NCI-H345 treated with DMSO at 0.1 percent for 48 hours (cell line): ENCODE data around the gene PHC2.

ENCODE experiments used
- DNase-seq: peaks from one replicate; lab custom pipeline; 2025; ENCODE audit not compliant: unreplicated experiment; lab: John Stamatoyannopoulos, UW

The PHC2 gene

DNA sequence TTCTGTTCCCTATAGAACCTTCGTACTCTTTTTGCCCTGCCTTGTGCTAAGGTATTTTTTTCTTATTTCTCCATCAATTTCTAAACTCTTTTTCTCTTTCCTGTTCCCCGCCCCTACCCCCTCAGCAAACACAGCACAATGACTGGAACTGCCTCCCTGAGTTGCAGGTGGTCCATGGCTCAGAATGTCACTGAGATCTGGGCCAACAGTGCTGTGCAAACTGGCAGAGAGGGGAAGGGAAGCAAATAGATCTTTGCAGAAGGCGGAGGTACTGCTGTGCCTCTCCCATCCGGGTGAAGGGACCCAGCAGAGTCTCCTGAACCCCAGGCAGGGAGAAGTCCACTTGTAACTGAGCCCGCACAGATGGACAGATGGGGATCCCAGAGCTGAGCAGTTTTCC, 77.4 kb downstream of the PHC2 start:
- no peak for DNase-seq

DNA sequence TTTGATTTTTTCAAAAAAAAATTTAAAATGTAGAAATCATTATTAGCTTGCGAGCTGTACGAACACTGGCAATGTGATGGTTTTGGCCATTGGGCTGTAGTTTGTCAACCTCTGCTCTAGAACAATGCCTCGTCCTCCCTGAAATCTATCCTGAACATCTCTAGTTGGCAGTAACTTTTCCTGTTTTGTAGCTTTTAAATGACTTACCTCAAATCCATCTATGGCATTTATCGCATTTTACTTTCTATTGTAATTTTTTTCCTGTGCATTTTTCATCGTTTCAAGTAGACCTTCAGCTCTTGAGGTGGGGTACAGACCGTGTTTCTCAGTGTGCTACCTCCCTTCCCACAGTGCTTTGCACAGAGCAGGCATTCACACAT, 79.6 kb downstream of the PHC2 start:
- no peak for DNase-seq

- no peak for DNase-seq
These were observed 80.1 kb downstream of the PHC2 start for GRCh38 chr1:33350611-33351280.

- DNase-seq, result peak; percentile 63
These were observed 80.9 kb downstream of the PHC2 start for GRCh38 chr1:33349778-33350610.

DNA sequence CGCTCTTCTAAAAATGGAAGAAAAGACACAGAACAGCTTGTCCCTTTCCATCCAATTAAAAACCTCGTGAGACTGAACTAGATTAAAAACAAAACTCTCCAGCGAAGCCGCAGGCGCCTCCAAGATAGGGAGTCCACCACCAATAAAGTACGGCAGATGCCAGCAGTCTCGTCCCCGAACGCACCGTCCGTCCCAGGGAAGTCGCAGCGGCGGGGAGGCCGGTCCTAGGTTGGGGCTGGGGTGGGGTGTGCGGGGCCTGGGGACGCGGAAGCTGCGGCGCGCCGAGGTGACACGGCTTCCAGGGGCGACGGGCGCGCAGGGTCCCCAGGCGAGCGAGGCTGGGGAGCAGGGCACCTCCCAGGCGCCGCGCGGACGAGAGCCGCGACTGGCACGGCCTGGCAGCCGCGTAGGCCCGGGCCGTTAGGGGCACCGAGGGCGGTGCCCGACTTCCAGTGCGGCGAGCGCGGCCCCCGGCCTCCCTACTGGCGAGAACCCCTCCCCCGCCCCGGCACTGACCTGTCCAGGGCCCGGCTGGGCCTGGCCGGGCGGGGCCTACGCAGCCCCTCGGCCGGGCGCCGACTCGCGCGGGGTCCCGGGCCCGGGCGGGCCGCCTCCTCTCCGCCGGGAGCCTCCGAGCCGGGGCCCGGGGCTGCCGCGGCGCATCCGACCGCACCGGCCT, 81.7 kb downstream of the PHC2 start:
- no peak for DNase-seq

DNA sequence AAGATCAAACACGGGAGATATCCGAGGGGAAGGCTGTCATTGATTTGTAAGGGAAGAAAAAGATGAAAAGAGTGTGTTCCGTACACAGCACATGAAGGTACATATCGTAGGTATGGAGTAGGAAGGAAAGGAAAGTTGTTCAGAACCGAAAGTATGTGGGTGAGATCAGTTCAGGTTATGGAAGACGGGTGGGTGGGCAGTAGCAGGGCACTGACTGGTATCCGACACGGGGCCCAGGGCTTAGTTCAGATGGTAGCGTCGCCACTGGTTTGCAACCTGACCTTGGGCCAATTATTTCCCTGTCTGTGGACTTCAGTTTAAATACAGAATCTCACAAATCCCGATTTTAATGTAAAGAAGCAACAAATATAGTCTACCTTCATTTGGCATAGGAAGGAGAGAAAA, 82.2 kb downstream of the PHC2 start:
- no peak for DNase-seq

- no peak for DNase-seq
These were observed 82.7 kb downstream of the PHC2 start for GRCh38 chr1:33348194-33348593.

DNA sequence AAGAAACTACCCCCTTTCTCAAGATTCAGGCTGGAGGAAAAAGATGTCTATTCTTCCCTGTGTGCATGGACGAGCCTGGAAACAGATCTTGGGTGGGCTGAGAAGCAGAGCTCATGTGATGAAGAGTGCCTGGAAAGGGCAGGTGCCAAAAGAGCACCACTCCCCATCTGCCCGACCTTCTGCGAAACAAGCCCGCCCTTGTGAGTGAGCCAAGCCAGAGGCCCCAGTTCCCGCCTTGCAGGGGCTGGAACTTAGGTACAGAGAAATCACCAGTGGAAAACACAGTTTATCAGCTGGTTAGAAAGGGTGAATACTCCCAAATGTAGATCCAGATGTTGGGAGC, 83.3 kb downstream of the PHC2 start:
- no peak for DNase-seq

GRCh38 chr1:33346927-33347649, 83.8 kb downstream of the PHC2 start:
- DNase-seq, result no peak

- no peak for DNase-seq
These were observed 84.4 kb downstream of the PHC2 start for GRCh38 chr1:33346533-33346926.

DNA sequence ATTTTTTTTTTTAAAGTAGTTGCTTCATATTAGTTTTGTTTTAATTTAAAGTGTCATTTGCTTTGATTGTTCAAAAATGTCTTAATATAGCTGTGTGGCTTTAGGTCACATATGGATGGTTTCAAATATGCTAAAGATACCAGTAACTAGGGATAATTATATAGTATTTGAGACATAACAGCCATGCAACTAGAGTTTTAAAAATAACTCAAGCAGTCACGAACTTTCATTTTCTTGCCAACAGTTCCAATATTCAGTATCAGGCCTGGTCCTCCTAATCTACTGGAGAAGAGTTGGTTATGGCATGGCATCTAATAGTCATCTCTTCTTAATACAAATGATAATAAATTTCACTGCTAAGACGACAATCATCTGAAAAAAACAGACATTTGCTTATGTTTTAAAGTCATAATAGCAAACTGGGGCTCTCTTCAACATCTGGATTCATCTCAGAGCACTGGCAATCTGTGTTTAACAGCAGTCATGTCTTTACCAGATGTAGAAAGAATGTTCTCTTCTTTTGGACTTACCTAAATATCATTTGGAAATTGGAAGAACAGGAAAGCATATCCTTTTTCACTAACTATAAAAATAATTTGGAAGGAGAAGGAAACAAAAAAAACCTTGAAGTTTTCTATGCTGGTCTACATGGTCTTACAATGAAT, 85.9 kb downstream of the PHC2 start:
- DNase-seq, result no peak

DNA sequence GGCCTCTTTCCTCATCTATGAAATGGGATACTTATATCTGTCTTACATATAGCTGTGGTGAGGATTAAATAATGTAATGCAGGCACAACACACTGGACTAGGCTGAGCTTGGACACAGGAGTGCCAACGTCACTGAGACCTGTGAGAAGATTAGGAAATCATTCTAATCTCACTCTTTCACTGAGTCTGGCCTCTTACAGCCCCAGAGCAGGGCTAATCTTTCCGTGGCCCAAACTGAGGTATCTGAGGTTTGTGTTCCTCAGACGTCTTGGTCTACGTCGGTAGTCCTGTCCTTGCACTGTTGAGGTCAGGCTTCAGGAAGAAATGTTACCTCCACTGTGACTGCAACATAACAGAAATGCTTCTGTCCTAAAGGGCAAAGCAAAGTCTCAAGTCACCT, 87.4 kb downstream of the PHC2 start:
- no peak for DNase-seq

DNA sequence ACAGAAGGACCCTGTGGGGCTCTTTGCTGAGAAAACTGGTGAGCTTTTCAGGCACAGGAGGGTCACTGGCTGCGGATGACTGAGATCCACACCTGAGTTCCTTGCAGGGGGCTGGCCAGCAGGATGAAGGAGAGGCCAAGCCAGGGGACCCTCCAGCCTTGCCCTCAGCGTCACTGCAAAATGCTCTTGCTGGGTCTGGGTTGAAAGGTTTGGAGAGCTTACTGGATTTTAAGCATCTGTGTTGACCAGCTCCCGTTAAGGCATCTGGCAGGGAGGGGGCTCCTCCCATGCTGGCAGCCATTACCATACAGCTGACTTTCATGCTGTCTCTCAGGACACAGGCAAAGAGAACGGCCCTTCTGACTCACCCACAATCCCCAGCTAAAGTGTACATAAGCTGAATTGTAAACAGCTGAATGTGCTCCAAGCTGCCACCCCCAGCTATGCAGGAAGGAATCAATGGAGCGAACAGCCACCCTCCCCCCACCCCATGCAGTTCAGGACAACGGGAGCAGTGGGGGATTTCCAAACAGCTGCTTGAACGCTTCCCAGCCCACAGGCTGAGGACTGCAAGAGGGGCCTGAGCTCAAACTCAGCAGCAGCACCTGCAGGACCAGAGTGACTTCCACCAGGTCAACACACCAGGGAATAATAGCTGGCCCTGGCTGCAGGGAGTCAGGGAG, 88.7 kb downstream of the PHC2 start:
- peak; percentile 93 for DNase-seq

- DNase-seq, result no peak
These were observed 89.7 kb downstream of the PHC2 start for GRCh38 chr1:33341190-33341589.

- DNase-seq, result no peak
These were observed 91.5 kb downstream of the PHC2 start for GRCh38 chr1:33339413-33339812.

GRCh38 chr1:33338440-33339211, 92.3 kb downstream of the PHC2 start:
- DNase-seq, result no peak

GRCh38 chr1:33338048-33338439, 92.9 kb downstream of the PHC2 start:
- no peak for DNase-seq

- no peak for DNase-seq
These were observed 93.5 kb downstream of the PHC2 start for GRCh38 chr1:33337441-33337840.

- no peak for DNase-seq
These were observed 94.3 kb downstream of the PHC2 start for GRCh38 chr1:33336580-33336979.

GRCh38 chr1:33335020-33335419, 95.9 kb downstream of the PHC2 start:
- DNase-seq, result no peak
